Lower leg skin (tissue), 4 donors: ENCODE measurements around the gene YPEL1. TPM values are rescaled to one million over a fixed set of nuclear protein-coding genes. Genes with fewer than 3 reads are reported as not detected.
"Not testable (repeated sequence)": the region's sequence is repeated elsewhere in the genome, so short reads cannot be mapped to it uniquely, and the experiment has no call there.

Experiments used
- DNase-seq, 2 donors: peaks; one replicate each; pipeline ENCODE4 v3.0.0-alpha.2; 2019; ENCODE audit warnings: low spot score in 2 of 2
- H3K4me3 ChIP-seq: fragments of 200-600 bp; sonication (generic); 2 replicates; pipeline ENCODE4 v1.5.1; 2017; ENCODE audit warnings: mild to moderate bottlenecking, low read depth; ENCODE audit not compliant: poor library complexity, severe bottlenecking
- POLR2A ChIP-seq, 2 donors: fragments of 450-650 bp; IDR thresholded peaks; one replicate each; pipeline ENCODE4 v1.6.1; 2016 to 2017; ENCODE audit warnings: antibody characterized with exemption in 2 of 2, mild to moderate bottlenecking in 1 of 2, moderate library complexity in 1 of 2
- WGBS, 2 donors: methylation state at CpG; one replicate each; pipeline ENCODE4 v1.1.5; 2018; 5-methylcytosine and 5-hydroxymethylcytosine counted together
- intact Hi-C: fragments of 100-400 bp; cut with DNase I; formaldehyde crosslinking; loops from one replicate; pipeline ENCODE4 v1.15.0; 2023; ENCODE audit warnings: low total_unique reads
- total RNA-seq, 4 donors: library from RNA; depleted of rRNA; stranded (reverse); fragments of >200 nt; gene quantifications; one replicate each; pipeline ENCODE4 v1.1.0, GENCODE V29; 2016
- TF ChIP-seq, protein P1 (sequence below), 3 donors: fragments of 450-650 bp; IDR thresholded peaks; one replicate each; pipeline ENCODE4 v1.5.1; 2016; ENCODE audit warnings: antibody characterized with exemption in 3 of 3, mild to moderate bottlenecking in 3 of 3, moderate library complexity in 2 of 3

The YPEL1 gene
- total RNA-seq, 4 donors from 2014 or later = 1.9 to 5.4 (median 2.8) TPM

DNA sequence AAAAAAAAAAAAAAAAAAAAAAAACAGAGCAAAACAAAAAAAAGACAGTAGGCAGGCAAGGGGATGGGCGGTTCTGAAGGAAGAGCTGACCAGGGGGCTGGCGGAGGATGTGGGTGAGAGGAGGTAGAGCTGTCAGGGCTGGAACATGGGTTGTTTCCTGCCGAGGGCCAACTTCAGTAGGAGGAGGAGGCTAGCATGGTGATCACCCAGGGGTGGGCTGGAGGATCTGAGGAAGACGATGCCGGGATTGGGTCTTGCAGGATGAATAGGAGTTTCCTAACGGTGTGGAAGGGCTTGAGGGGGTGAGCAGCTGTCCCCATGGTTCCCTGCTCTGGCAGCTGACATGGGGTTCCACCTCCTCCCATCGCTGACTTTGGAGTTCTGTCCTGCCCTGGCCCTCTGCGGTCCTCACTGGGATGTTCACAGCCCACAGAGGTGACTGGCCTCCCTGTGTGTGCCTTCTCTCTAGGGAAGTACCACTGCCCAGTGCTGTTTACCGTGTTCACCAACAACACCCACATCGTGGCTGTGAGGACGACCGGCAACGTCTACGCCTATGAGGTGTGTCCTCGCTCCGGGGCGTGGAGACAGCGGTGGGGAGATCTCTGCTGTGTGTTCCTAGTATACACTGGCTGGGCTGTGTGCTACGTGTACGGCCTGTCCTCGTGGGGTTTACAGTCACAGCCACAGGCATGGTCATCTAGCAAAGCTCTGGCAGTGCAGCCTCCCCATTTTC lies 54.6 kb downstream of the YPEL1 start:
- H3K4me3 ChIP-seq = no peak overlapping the region
- WGBS, 2 donors = 89 to 92% methylated on average over 19 to 21 of the region's 21 CpGs
- TF ChIP-seq, protein P1, sequence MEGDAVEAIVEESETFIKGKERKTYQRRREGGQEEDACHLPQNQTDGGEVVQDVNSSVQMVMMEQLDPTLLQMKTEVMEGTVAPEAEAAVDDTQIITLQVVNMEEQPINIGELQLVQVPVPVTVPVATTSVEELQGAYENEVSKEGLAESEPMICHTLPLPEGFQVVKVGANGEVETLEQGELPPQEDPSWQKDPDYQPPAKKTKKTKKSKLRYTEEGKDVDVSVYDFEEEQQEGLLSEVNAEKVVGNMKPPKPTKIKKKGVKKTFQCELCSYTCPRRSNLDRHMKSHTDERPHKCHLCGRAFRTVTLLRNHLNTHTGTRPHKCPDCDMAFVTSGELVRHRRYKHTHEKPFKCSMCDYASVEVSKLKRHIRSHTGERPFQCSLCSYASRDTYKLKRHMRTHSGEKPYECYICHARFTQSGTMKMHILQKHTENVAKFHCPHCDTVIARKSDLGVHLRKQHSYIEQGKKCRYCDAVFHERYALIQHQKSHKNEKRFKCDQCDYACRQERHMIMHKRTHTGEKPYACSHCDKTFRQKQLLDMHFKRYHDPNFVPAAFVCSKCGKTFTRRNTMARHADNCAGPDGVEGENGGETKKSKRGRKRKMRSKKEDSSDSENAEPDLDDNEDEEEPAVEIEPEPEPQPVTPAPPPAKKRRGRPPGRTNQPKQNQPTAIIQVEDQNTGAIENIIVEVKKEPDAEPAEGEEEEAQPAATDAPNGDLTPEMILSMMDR (IDR thresholded peaks at IDR 0.05) = no peak
- TF ChIP-seq POLR2A (IDR thresholded peaks at IDR 0.05) = no peak
- intact Hi-C loops = no loop called here
- DNase-seq = no peak

GRCh38 chr22:21679383-21679782 lies 56.2 kb downstream of the YPEL1 start:
- WGBS, 2 donors = 90 to 98% methylated on average over 4 of the region's 4 CpGs
- TF ChIP-seq, protein P1 (IDR thresholded peaks at IDR 0.05) = no peak
- no peak for TF ChIP-seq POLR2A (IDR thresholded peaks at IDR 0.05)
- intact Hi-C loops = no loop called here
- no peak for DNase-seq
- H3K4me3 ChIP-seq = no peak overlapping the region

GRCh38 chr22:21678842-21679241 lies 56.8 kb downstream of the YPEL1 start:
- WGBS, 2 donors = 97 to 98% methylated on average over 12 of the region's 12 CpGs
- intact Hi-C loops, DNase-seq, H3K4me3 ChIP-seq: not testable (repeated sequence)

DNA sequence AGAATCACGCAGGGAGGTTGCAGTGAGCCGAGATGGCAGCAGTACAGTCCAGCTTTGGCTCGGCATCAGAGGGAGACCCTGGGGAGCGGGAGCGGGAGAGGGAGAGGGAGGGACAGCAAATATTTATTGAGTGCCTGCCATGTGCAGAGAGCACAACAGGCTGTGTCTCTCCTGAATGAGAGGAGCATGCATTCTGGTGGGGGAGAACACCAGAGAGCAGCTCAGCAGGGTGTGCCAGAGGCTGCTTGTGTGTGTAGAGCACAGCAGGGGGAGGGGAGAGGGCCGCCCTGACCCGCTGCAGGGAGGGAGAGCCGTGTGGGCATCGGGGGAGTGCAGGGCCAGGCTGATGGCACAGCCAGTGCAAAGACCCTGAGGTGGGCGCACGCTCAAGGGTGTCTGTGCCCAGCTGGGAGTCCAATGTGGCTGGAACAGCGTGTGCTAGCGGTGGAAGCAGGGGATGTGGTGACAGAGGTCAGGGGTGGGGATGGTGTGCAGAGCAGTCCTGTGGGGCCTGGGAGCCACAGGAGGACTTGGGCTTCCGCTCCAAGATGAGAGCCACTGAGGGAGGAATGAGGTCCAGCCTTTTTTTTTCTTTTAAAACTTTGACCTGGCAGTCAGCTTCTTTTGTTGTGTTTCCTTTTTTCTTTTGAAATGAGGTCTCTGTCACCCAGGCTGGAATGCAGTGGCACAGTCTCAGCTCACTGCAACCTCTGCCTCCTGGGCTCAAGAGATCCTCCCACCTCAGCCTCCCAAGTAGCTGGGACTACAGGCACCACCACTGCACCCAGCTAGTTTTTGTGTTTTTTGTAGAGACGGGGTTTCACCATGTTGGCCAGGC lies 57.8 kb downstream of the YPEL1 start:
- H3K4me3 ChIP-seq = no peak overlapping the region
- no peak for TF ChIP-seq POLR2A (IDR thresholded peaks at IDR 0.05)
- TF ChIP-seq, protein P1 (IDR thresholded peaks at IDR 0.05) = no peak
- no peak for DNase-seq
- intact Hi-C loops = no loop called here
- 88 to 90% methylated on average over 15 of the region's 15 CpGs for whole genome bisulfite sequencing, 2 donors

GRCh38 chr22:21674638-21675245 lies 60.9 kb downstream of the YPEL1 start:
- intact Hi-C loops = no loop called here
- DNase-seq = no peak
- TF ChIP-seq, protein P1 (IDR thresholded peaks at IDR 0.05) = no peak
- no peak for TF ChIP-seq POLR2A (IDR thresholded peaks at IDR 0.05)
- no peak overlapping the region for H3K4me3 ChIP-seq
- WGBS, 2 donors = 94 to 95% methylated on average over 12 of the region's 12 CpGs
